ENCODE results near the gene XPR1. TPM values are rescaled to one million over a fixed set of nuclear protein-coding genes. Genes with fewer than 3 reads are reported as not detected.

XPR1 gene
- total and polyA plus RNA-seq, 2 of the 8 experiments (the other 6 are each of a cell fraction or from before 2014, with no cell fraction given), result 28.6 to 43.9 TPM

- no peak for TF ChIP-seq SRF (IDR thresholded peaks at IDR 0.05; ENCODE audit: low read depth, low read length)
- no peak for TF ChIP-seq RAD21 (IDR thresholded peaks at IDR 0.05 in 1 of 2, conservative IDR thresholded peaks at IDR 0.05 in 1 of 2; ENCODE audit: low read depth in 2 of 2, low read length in 2 of 2)
- no peak for TF ChIP-seq CBX5 (IDR thresholded peaks at IDR 0.05; ENCODE audit: low read depth, low read length)
These were observed 141.5 kb downstream of the XPR1 start (continued) for GRCh38 chr1:180773210-180773865.

Measured in H1 (cell line).